ACC112 (cell line): Measurements from ENCODE around the gene CLDN18.
A peak's percentile ranks its signal among the peaks of the same experiment; 100 is the strongest.

Source experiments
- H2AFZ ChIP-seq: fragments of 200-600 bp; sonication (generic); one replicate; pipeline ENCODE4 v1.6.0; 2017; ENCODE audit warnings: antibody characterized with exemption, low read length; ENCODE audit not compliant: unreplicated experiment
- H3K27ac ChIP-seq: fragments of 200-600 bp; sonication (generic); 2 replicates; pipeline ENCODE4 v1.5.1; 2014; ENCODE audit warnings: low read depth, mild to moderate bottlenecking, antibody characterized with exemption, low read length, moderate library complexity
- H3K27me3 ChIP-seq: fragments of 200-600 bp; sonication (generic); 2 replicates; pipeline ENCODE4 v1.6.1; 2014; ENCODE audit warnings: mild to moderate bottlenecking, antibody characterized with exemption, low read length, moderate library complexity, mixed read lengths; ENCODE audit not compliant: insufficient read depth
- H3K36me3 ChIP-seq: fragments of 200-600 bp; sonication (generic); 2 replicates; pipeline ENCODE4 v1.6.1; 2016; ENCODE audit warnings: mild to moderate bottlenecking, antibody characterized with exemption, low read length, moderate library complexity, mixed read lengths; ENCODE audit not compliant: insufficient read depth
- H3K4me1 ChIP-seq: fragments of 200-600 bp; sonication (generic); one replicate; pipeline ENCODE4 v1.6.1; 2016; ENCODE audit warnings: low read length, mixed read lengths; ENCODE audit not compliant: insufficient read depth, unreplicated experiment, control insufficient read depth
- H3K4me3 ChIP-seq: fragments of 200-600 bp; sonication (generic); 2 replicates; pipeline ENCODE4 v1.5.1; 2014; ENCODE audit warnings: mild to moderate bottlenecking, low read depth, low read length
- H3K79me2 ChIP-seq: fragments of 200-600 bp; sonication (generic); one replicate; pipeline ENCODE4 v1.6.0; 2016; ENCODE audit warnings: low read length; ENCODE audit not compliant: control insufficient read depth, unreplicated experiment, insufficient read depth

Gene CLDN18

DNA sequence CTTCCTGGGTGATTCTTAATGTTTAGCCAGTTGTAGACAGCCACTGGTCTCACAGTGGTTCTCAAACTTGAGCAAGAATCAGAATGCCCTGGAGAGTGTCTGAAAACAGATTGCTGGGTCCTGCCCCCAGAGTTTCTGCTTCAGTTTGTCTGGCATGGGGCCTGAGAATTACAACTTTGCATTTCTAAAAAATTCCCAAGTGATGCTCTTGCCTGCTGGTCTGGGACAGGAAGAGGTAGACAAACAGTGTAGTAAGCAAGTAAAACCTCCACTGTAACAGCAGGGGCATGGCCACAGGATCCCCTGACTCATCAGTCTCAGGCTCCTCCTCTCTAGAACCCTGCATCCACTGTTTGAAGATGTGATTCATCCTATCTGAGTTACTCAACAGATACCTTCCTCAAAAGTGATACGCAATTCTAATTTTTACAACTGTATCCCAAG is 69.0 kb downstream of the CLDN18 start:
- peak overlapping the region; percentile 92 for H3K27ac ChIP-seq
- H3K4me1 ChIP-seq, result peaks cover 61% of the 10 kb centered on the region
- peaks cover 17% of the 10 kb centered on the region for H3K36me3 ChIP-seq
- no peak overlapping the region for H3K4me3 ChIP-seq
- no peaks in the 10 kb centered on the region for H3K27me3 ChIP-seq
- H2AFZ ChIP-seq, result no peak overlapping the region
- no peaks in the 10 kb centered on the region for H3K79me2 ChIP-seq

DNA sequence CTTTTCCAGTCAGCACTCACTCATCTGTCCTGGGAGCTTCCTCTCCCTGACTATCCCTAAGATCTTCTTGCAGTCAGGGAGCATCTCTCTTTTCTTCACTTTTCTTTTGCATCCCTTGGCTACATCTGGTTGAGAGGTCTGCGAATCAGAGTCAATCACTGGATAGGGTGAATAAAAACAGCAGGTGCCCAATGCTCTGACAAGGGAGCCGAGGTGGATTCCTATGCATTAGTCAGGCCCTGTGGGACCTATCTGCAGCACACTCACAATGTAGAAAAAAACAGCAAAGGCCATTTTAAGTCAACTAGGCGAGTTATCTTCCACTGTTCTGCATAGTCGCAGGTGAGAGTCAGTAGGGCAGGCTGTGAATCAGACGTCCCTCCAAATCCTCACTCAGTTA is 69.9 kb downstream of the CLDN18 start:
- H3K4me1 ChIP-seq, result peaks cover 61% of the 10 kb centered on the region
- H3K36me3 ChIP-seq, result peaks cover 13% of the 10 kb centered on the region
- H3K27ac ChIP-seq, result peak overlapping the region; percentile 92
- no peak overlapping the region for H2AFZ ChIP-seq
- no peaks in the 10 kb centered on the region for H3K27me3 ChIP-seq
- no peaks in the 10 kb centered on the region for H3K79me2 ChIP-seq
- H3K4me3 ChIP-seq, result no peak overlapping the region

DNA sequence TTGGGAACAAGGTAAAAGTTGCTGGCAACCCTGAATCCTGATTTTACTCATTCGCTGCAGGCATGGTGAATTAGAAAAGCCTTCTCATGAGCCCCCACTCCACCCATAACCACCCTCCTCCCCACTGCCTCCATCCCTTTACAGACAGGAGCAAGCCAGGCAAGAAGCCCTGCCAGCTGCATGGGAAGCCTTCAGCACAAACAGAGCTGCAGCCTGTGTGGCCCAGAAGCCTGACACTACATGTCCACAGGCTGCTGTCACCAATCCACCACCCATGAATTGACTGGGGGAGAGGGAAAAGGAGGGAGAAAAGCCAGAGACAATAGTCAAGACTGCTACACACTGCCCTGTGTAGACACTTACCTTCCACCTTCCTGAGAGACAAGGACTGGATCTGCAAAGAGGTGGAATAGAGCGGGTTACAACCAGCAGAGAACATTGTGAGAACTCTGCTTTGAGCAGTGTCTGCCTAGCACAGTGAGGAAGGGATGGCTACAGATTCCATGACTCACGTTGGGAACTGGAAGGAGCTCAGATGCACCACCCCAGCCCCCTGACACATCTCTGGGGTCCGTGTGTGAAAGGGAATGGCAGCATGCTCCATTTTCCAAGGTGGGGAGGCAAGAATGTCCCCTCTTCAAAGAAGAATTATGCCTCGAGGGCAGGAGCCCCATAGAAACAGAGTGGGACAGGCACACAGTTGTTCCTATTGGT is 71.6 kb downstream of the CLDN18 start:
- H3K4me1 ChIP-seq, result peaks cover 61% of the 10 kb centered on the region
- peak overlapping the region; percentile 2 for H2AFZ ChIP-seq
- peaks cover 4% of the 10 kb centered on the region for H3K36me3 ChIP-seq

DNA sequence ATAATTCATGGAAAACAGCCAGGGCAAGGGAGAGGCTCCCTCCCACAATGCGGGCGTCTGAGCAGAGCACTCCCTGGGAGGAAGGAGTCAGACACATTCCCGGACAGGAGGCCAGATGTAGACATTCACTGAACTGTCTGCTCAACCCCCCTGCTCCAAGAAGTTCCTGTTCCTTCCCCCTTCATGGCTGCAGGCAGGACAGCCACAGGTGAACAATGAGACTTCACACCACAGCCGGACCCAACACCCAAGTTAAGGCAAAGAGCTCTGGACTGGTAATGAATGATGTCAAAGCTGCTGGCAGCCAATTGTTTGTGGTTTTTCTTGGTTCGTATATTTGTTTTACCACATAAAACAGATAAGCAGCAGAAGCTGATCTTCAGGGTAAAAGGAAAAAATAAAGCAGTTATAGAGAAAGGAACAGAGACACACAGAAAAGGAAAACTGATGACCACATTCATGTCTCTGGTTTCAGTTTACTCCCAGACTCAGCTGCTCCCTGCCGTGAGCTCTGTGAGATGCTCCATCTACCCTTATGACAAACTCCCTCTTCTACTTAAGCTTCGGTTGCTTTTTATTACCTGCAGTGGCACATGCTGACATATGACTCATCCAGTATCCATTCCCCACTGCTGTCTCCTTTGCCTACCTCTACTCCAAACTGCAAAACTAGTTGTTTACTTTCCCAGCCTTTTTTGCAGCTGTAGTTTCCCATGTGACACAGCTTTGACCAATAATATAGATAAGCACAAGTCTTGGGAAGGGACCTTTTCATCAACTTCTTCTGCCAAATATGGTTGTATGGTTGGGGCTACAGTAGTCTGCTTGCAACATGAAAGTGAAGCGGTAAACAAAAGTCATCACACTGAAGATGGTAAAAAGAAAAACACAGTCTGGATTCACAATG is 72.4 kb downstream of the CLDN18 start:
- peak overlapping the region; percentile 53 for H3K4me3 ChIP-seq
- H3K4me1 ChIP-seq, result peaks cover 61% of the 10 kb centered on the region
- peak overlapping the region; percentile 80 for H3K27ac ChIP-seq
- H3K79me2 ChIP-seq, result no peaks in the 10 kb centered on the region
- H2AFZ ChIP-seq, result peak overlapping the region; percentile 2
- peaks cover 11% of the 10 kb centered on the region for H3K36me3 ChIP-seq
- no peaks in the 10 kb centered on the region for H3K27me3 ChIP-seq

More for the DNA sequence above, 71.6 kb downstream of the CLDN18 start:
- Histone ChIP-seq H3K4me3 (peak overlapping the region; percentile 53), H3K79me2 (no peaks in the 10 kb centered on the region), H3K27me3 (no peaks in the 10 kb centered on the region), H3K27ac (peak overlapping the region; percentile 80)

DNA sequence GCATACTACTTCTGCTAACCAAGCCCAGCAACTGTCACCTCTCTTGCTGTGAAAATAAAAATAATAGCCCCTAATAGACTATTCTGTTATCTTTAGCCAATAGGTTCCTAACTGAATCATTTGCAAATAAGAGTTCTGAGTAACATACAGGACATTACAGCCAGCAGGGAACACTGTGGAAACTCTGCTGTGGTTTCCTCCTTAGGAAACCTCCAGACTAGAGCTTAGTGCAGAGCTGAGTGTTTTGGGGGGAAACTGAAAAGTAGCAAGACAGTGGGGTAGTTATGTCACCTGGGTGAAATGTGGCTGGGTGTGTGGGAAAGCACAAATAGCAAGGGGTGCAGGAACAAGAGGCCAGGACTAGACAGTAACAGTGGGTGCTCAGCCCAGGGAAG is 73.0 kb downstream of the CLDN18 start:
- no peaks in the 10 kb centered on the region for H3K27me3 ChIP-seq
- peaks cover 55% of the 10 kb centered on the region for H3K4me1 ChIP-seq
- peaks cover 17% of the 10 kb centered on the region for H3K36me3 ChIP-seq
- H3K4me3 ChIP-seq, result peak overlapping the region; percentile 53
- no peak overlapping the region for H2AFZ ChIP-seq
- H3K79me2 ChIP-seq, result no peaks in the 10 kb centered on the region
- H3K27ac ChIP-seq, result peak overlapping the region; percentile 80
